ENCODE data around the gene MAP2. TPM values are rescaled to one million over a fixed set of nuclear protein-coding genes. Genes with fewer than 3 reads are reported as not detected.
A peak's percentile ranks its signal among the peaks of the same experiment; 100 is the strongest.

MAP2 gene
- total RNA-seq, 2 experiments from 2014 or later: not detected

- ATAC-seq (no peak), DNase-seq (no peak)
- Mint-ChIP-seq H3K27ac (no peak overlapping the region), H3K4me1 (ENCODE audit: low read depth) (no peaks in the 10 kb centered on the region), H3K4me3 (no peak overlapping the region), H3K9me3 (ENCODE audit: insufficient read depth) (no peaks in the 10 kb centered on the region), H3K36me3 (ENCODE audit: low read depth) (no peaks in the 10 kb centered on the region), H3K27me3 (ENCODE audit: low read depth) (no peaks in the 10 kb centered on the region)
- ChIA-PET POLR2A (no interaction called here), CTCF (no interaction called here)
Measured at GRCh38 chr2:209563453-209563852, 139.6 kb downstream of the MAP2 start.

DNA sequence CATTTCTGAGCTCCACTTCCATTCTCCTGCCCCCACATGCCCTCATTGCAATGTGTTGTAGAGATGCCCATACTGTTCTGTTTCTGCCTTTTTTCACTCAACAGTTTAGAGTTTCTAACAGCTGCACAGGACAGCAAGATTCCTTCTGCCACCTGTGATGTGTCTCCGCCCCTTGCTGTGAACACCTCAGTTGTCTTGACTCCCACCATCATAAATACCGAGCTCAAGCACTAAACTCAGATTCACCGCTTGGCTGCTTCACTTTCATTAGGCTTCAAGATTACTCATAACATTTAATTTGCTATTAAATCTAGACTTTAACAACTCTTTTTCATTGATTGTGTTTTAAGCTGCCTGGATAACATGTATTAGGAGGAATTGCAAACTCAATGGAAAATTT is 141.0 kb downstream of the MAP2 start:
- no peaks in the 10 kb centered on the region for H3K9me3 Mint-ChIP-seq (ENCODE audit: insufficient read depth)
- ChIA-PET POLR2A (no interaction called here), CTCF (no interaction called here)
- no peaks in the 10 kb centered on the region for H3K27me3 Mint-ChIP-seq (ENCODE audit: low read depth)
- H3K27ac Mint-ChIP-seq: no peak overlapping the region
- ATAC-seq (no peak), DNase-seq (no peak)
- H3K4me1 Mint-ChIP-seq (ENCODE audit: low read depth): no peaks in the 10 kb centered on the region
- no peak overlapping the region for H3K4me3 Mint-ChIP-seq
- no peaks in the 10 kb centered on the region for H3K36me3 Mint-ChIP-seq (ENCODE audit: low read depth)

DNA sequence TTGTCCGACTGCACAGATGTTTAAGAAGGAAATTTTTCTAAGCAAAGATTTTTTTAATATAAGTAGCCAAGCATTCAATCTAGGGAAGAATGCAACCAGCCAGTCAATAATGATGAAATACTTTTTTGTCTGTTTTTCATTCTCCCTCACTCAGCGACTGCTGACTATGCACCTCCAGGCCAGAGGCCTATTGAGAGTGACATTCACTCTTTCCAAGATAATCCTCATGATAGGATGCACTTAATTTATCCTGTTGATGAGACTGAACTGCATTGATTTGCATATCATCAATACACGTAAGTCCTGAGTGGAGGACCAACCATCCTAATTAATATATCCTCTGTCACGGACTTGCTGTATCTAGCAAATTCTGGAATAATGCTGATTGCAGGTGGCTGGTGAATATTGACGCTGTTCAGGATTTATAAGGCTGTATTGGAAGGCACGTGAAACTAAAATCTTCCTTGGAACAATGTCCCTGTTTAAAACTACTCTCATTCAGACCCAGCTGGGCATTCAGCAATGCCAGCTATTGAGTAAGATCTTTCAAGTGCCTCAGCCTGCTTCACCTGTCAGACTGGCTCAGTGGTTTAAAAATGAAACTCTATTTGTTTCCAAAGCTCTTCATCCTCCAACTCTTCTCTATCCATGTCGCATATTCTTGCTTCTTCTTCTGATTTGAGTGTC is 142.2 kb downstream of the MAP2 start:
- Mint-ChIP-seq H3K4me1 (ENCODE audit: low read depth) (no peaks in the 10 kb centered on the region), H3K4me3 (no peak overlapping the region), H3K27me3 (ENCODE audit: low read depth) (no peaks in the 10 kb centered on the region), H3K27ac (no peak overlapping the region), H3K9me3 (ENCODE audit: insufficient read depth) (no peaks in the 10 kb centered on the region), H3K36me3 (ENCODE audit: low read depth) (no peaks in the 10 kb centered on the region)
- no peak for ATAC-seq
- POLR2A ChIA-PET: no interaction called here
- no peak for DNase-seq
- CTCF ChIA-PET: no interaction called here

- Mint-ChIP-seq H3K36me3 (ENCODE audit: low read depth) (no peaks in the 10 kb centered on the region), H3K4me1 (ENCODE audit: low read depth) (no peaks in the 10 kb centered on the region), H3K4me3 (no peak overlapping the region), H3K27me3 (ENCODE audit: low read depth) (no peaks in the 10 kb centered on the region), H3K27ac (no peak overlapping the region), H3K9me3 (ENCODE audit: insufficient read depth) (no peaks in the 10 kb centered on the region)
- ATAC-seq (no peak), DNase-seq (no peak)
- POLR2A ChIA-PET: no interaction called here
- CTCF ChIA-PET: no interaction called here
Measured at GRCh38 chr2:209570194-209570593, 146.3 kb downstream of the MAP2 start.

- POLR2A ChIA-PET: no interaction called here
- H3K27me3 Mint-ChIP-seq (ENCODE audit: low read depth): no peaks in the 10 kb centered on the region
Measured at GRCh38 chr2:209574515-209574914, 150.7 kb downstream of the MAP2 start.

DNA sequence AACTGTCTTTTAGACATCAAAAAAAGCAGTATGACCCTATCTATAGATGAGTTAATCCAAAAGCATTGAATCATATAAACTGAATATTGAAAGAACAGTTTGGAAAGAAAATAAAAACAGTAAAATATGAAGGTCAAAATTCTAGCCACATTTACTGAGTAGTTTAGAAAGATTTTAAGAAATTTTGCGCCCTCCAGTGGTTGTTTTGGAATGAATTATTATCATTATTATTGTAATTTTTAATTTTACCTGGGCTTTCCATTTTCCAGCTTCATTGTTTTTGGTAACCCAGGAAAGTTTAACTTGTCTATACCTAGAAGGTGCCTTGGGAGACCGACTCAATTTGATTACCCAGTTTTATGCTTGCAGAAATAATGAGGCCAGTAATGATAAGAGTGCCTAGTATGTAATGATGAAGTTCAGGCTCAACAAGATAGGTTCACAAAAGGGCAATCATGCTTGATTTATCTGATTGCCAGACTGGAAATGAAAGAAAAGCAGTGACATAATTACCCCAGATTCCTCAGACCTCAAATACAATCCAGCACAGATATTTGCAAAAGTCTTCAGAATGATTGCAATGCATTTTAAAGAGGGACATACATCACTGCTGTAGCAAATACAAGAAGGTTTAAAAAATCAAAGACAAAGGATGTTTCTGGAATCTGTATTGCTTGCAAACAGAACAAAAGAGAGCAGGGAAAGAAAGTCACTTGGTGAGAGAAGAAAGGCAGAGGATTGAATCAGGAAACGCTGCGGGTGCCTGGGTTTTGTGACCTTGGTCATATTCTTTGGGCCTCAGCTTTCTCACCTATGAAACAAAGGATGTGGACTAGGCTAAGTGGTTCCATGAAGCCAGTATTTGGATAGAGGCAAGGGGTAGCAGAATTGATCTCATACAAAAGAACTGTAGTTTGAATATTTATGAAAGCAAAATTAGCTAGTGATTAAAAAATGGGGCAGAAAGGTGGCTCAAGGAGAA is 153.8 kb downstream of the MAP2 start:
- DNase-seq (no peak), ATAC-seq (no peak)
- Mint-ChIP-seq H3K27ac (no peak overlapping the region), H3K9me3 (ENCODE audit: insufficient read depth) (no peaks in the 10 kb centered on the region), H3K36me3 (ENCODE audit: low read depth) (no peaks in the 10 kb centered on the region), H3K4me1 (ENCODE audit: low read depth) (peaks cover 5% of the 10 kb centered on the region), H3K4me3 (no peak overlapping the region), H3K27me3 (ENCODE audit: low read depth) (no peaks in the 10 kb centered on the region)
- ChIA-PET POLR2A (no interaction called here), CTCF (interaction anchor here (0.9 to 2.3 kb wide), 5 partner anchors 9 to 384 kb away, joined by 3 to 22 read pairs (median 3); partner anchors contain the start of gene MAP2)

More at GRCh38 chr2:209574515-209574914, 150.7 kb downstream of the MAP2 start:
- H3K4me3 Mint-ChIP-seq: no peak overlapping the region
- DNase-seq: no peak
- CTCF ChIA-PET: no interaction called here
- H3K27ac Mint-ChIP-seq: no peak overlapping the region
- H3K9me3 Mint-ChIP-seq (ENCODE audit: insufficient read depth): no peaks in the 10 kb centered on the region
- ATAC-seq: no peak
- peaks cover 4% of the 10 kb centered on the region for H3K4me1 Mint-ChIP-seq (ENCODE audit: low read depth)
- H3K36me3 Mint-ChIP-seq (ENCODE audit: low read depth): no peaks in the 10 kb centered on the region

- no peak for DNase-seq
- ChIA-PET CTCF (interaction anchor here (2.1 to 2.3 kb wide), 2 partner anchors 154 to 244 kb away, joined by 7 to 22 read pairs; partner anchors contain the start of gene MAP2), POLR2A (no interaction called here)
- H3K4me3 Mint-ChIP-seq: no peak overlapping the region
- H3K27ac Mint-ChIP-seq: no peak overlapping the region
- H3K36me3 Mint-ChIP-seq (ENCODE audit: low read depth): no peaks in the 10 kb centered on the region
- peaks cover 5% of the 10 kb centered on the region for H3K4me1 Mint-ChIP-seq (ENCODE audit: low read depth)
- no peak for ATAC-seq
- H3K9me3 Mint-ChIP-seq (ENCODE audit: insufficient read depth): no peaks in the 10 kb centered on the region
- H3K27me3 Mint-ChIP-seq (ENCODE audit: low read depth): no peaks in the 10 kb centered on the region
Measured at GRCh38 chr2:209578394-209579001, 154.7 kb downstream of the MAP2 start.

- DNase-seq: no peak
- Mint-ChIP-seq H3K9me3 (ENCODE audit: insufficient read depth) (no peaks in the 10 kb centered on the region), H3K27ac (no peak overlapping the region), H3K4me1 (ENCODE audit: low read depth) (peaks cover 5% of the 10 kb centered on the region), H3K27me3 (ENCODE audit: low read depth) (no peaks in the 10 kb centered on the region), H3K4me3 (peak overlapping the region; percentile 37), H3K36me3 (ENCODE audit: low read depth) (no peaks in the 10 kb centered on the region)
- no peak for ATAC-seq
- CTCF ChIA-PET: interaction anchor here (1.2 to 2.1 kb wide), 2 partner anchors 154 to 1183 kb away, joined by 3 to 7 read pairs; partner anchors contain the start of gene MAP2
- POLR2A ChIA-PET: no interaction called here
Measured at GRCh38 chr2:209579230-209579749, 155.4 kb downstream of the MAP2 start.

- POLR2A ChIA-PET: no interaction called here
- H3K4me1 Mint-ChIP-seq (ENCODE audit: low read depth): peaks cover 5% of the 10 kb centered on the region
- CTCF ChIA-PET: no interaction called here
Measured at GRCh38 chr2:209581040-209581439, 157.2 kb downstream of the MAP2 start.

GRCh38 chr2:209582281-209582680 is 158.4 kb downstream of the MAP2 start:
- no peaks in the 10 kb centered on the region for H3K27me3 Mint-ChIP-seq (ENCODE audit: low read depth)
- H3K9me3 Mint-ChIP-seq (ENCODE audit: insufficient read depth): no peaks in the 10 kb centered on the region
- H3K27ac Mint-ChIP-seq: no peak overlapping the region
- DNase-seq: no peak
- no peak overlapping the region for H3K4me3 Mint-ChIP-seq
- H3K36me3 Mint-ChIP-seq (ENCODE audit: low read depth): no peaks in the 10 kb centered on the region
- ChIA-PET POLR2A (no interaction called here), CTCF (no interaction called here)
- ATAC-seq: no peak
- peaks cover 5% of the 10 kb centered on the region for H3K4me1 Mint-ChIP-seq (ENCODE audit: low read depth)

More at GRCh38 chr2:209581040-209581439, 157.2 kb downstream of the MAP2 start:
- no peak for ATAC-seq
- Mint-ChIP-seq H3K4me3 (no peak overlapping the region), H3K27ac (no peak overlapping the region), H3K9me3 (ENCODE audit: insufficient read depth) (no peaks in the 10 kb centered on the region), H3K27me3 (ENCODE audit: low read depth) (no peaks in the 10 kb centered on the region), H3K36me3 (ENCODE audit: low read depth) (no peaks in the 10 kb centered on the region)
- DNase-seq: no peak

GRCh38 chr2:209584472-209584871 is 160.6 kb downstream of the MAP2 start:
- Mint-ChIP-seq H3K36me3 (ENCODE audit: low read depth) (no peaks in the 10 kb centered on the region), H3K4me1 (ENCODE audit: low read depth) (peaks cover 1% of the 10 kb centered on the region), H3K9me3 (ENCODE audit: insufficient read depth) (no peaks in the 10 kb centered on the region), H3K27me3 (ENCODE audit: low read depth) (no peaks in the 10 kb centered on the region), H3K27ac (no peak overlapping the region), H3K4me3 (no peak overlapping the region)
- no peak for ATAC-seq
- DNase-seq: no peak
- ChIA-PET CTCF (no interaction called here), POLR2A (no interaction called here)

- Mint-ChIP-seq H3K27me3 (ENCODE audit: low read depth) (no peaks in the 10 kb centered on the region), H3K9me3 (ENCODE audit: insufficient read depth) (no peaks in the 10 kb centered on the region), H3K36me3 (ENCODE audit: low read depth) (no peaks in the 10 kb centered on the region), H3K4me3 (no peak overlapping the region), H3K27ac (no peak overlapping the region), H3K4me1 (ENCODE audit: low read depth) (no peaks in the 10 kb centered on the region)
- DNase-seq (no peak), ATAC-seq (no peak)
- ChIA-PET POLR2A (no interaction called here), CTCF (no interaction called here)
Measured at GRCh38 chr2:209584915-209585314, 161.1 kb downstream of the MAP2 start.

All from activated CD8-positive, alpha-beta T cell treated with anti-CD3 and anti-CD28 coated beads, Interleukin-2, amount 10 ng/mL, durations not matched to agents 7 days and 5 days (primary cell).